K562 (cell line): ENCODE results near the gene MEF2D. TPM values are rescaled to one million over a fixed set of nuclear protein-coding genes. Genes with fewer than 3 reads are reported as not detected.

Experiments
- ATAC-seq: fragments of 200-7000 bp; cut with Tn5 transposase; 3 replicates; pipeline ENCODE4 v1.9.1; 2020; ENCODE audit warnings: moderate library complexity
- BruUV-seq: library from RNA; stranded (reverse); fragments of 400-500 nt; replicated peaks from 2 replicates; lab custom pipeline; 2021; lab: Mats Ljungman, UMichigan
- CTCF ChIA-PET: fragments of 300-600 bp; formaldehyde crosslinking; extraction: SDS; loops from one replicate; lab custom pipeline; 2021; ENCODE audit warnings: low intra/inter-chr PET ratio; lab: Yijun Ruan, JAX
- POLR2A ChIA-PET: fragments of 300-600, 350-650 bp; sonication (Branson Sonifier 250); formaldehyde crosslinking; extraction: SDS; loops from one replicate; lab custom pipeline; 2021; ENCODE audit warnings: antibody characterized with exemption, inconsistent platforms; lab: Yijun Ruan, JAX
- DNase-seq, 4 experiments: peaks; one replicate each; pipeline versions ENCODE4 v3.0.0 to v3.0.0-alpha.2; 2011 to 2018; ENCODE audit warnings: low spot score in 3 of 4, mixed read lengths in 3 of 4; ENCODE audit errors: extremely low read depth in 1 of 4
- FAIRE-seq: peaks from 2 replicates; lab custom pipeline; 2011; peaks lifted over from hg19 to GRCh38; lab: Jason Lieb, UNC
- H2AFZ ChIP-seq: 2 replicates; pipeline ENCODE4 v1.6.0; 2011; ENCODE audit warnings: low read depth, low read length, control low read depth, inconsistent platforms
- H3K27ac ChIP-seq: fragments of 200-600 bp; 3 replicates; pipeline ENCODE4 v1.8.0; 2011; ENCODE audit warnings: low read depth, mild to moderate bottlenecking, control low read depth, inconsistent platforms, low read length, moderate library complexity, mixed read lengths; ENCODE audit errors: extremely low read depth
- H3K27me3 ChIP-seq, 2 experiments: fragments of 300-600 bp in 1 of 2; 2 replicates in 1 of 2; 3 replicates in 1 of 2; pipeline versions ENCODE4 v1.6.0 to v1.8.0; 2011; ENCODE audit warnings: inconsistent platforms in 2 of 2, low read length in 2 of 2, mild to moderate bottlenecking in 1 of 2, mixed read lengths in 1 of 2, moderate library complexity in 1 of 2; ENCODE audit not compliant: control insufficient read depth in 2 of 2, insufficient read depth in 2 of 2
- H3K36me3 ChIP-seq: fragments of 300-600 bp; 3 replicates; pipeline ENCODE4 v1.8.0; 2011; ENCODE audit warnings: mild to moderate bottlenecking, low read length, inconsistent platforms; ENCODE audit not compliant: control insufficient read depth, insufficient read depth
- H3K4me1 ChIP-seq, 2 experiments: fragments of 200-600 bp in 1 of 2; replicated peaks in 1 of 2; 2 replicates in 1 of 2; 3 replicates in 1 of 2; pipeline versions ENCODE4 v1.5.1 to v1.8.0; 2011; ENCODE audit warnings: inconsistent platforms in 2 of 2, low read length in 2 of 2, mild to moderate bottlenecking in 1 of 2, mixed read lengths in 1 of 2, moderate library complexity in 1 of 2; ENCODE audit not compliant: control insufficient read depth in 2 of 2, insufficient read depth in 2 of 2
- H3K4me2 ChIP-seq: 2 replicates; pipeline ENCODE4 v1.6.1; 2011; ENCODE audit warnings: low read length, control low read depth, inconsistent platforms, mixed read lengths; ENCODE audit not compliant: insufficient read depth
- H3K4me3 ChIP-seq: fragments of 200-600 bp; sonication (generic), shearing (Covaris generic); 2 replicates; pipeline ENCODE4 v1.5.1; 2016; ENCODE audit warnings: control low read depth, inconsistent platforms
- H3K79me2 ChIP-seq: fragments of 200-600 bp; 3 replicates; pipeline ENCODE4 v1.8.0; 2011; ENCODE audit warnings: low read length, inconsistent platforms; ENCODE audit not compliant: control insufficient read depth, insufficient read depth
- H3K9ac ChIP-seq, 2 experiments: 2 replicates each; pipeline versions ENCODE4 v1.6.0 to v1.6.1; 2011; ENCODE audit warnings: low read depth in 2 of 2, low read length in 2 of 2, control low read depth in 1 of 2, inconsistent platforms in 1 of 2, mild to moderate bottlenecking in 1 of 2, mixed read lengths in 1 of 2; ENCODE audit not compliant: insufficient read depth in 1 of 2
- H3K9me1 ChIP-seq: one replicate; pipeline ENCODE4 v1.6.0; 2011; ENCODE audit warnings: inconsistent platforms, mild to moderate bottlenecking, low read length, moderate library complexity; ENCODE audit not compliant: control insufficient read depth, insufficient read depth
- H3K9me3 ChIP-seq: replicated peaks from 2 replicates; pipeline ENCODE4 v1.5.1; 2011; ENCODE audit warnings: low read depth, low read length, inconsistent platforms; ENCODE audit not compliant: control insufficient read depth, insufficient read depth
- H4K20me1 ChIP-seq: replicated peaks from 2 replicates; pipeline ENCODE4 v1.6.1; 2011; ENCODE audit warnings: low read length, inconsistent platforms, mixed read lengths; ENCODE audit not compliant: control insufficient read depth, insufficient read depth
- BCOR ChIP-seq: fragments of 450-650 bp; IDR thresholded peaks from 2 replicates; pipeline ENCODE4 v1.6.1; 2016
- CEBPB ChIP-seq: fragments of 450-650 bp; IDR thresholded peaks from 2 replicates; pipeline ENCODE4 v1.6.1; 2016; ENCODE audit warnings: missing genetic modification characterization, missing compliant biosample characterization
- CHD2 ChIP-seq: IDR thresholded peaks from 2 replicates; pipeline ENCODE4 v1.6.1; 2011; ENCODE audit warnings: low read depth, low read length
- HNRNPLL ChIP-seq: fragments of 200-400 bp; formaldehyde crosslinking; IDR thresholded peaks from 2 replicates; pipeline ENCODE4 v1.6.1; 2017; ENCODE audit warnings: low read length, low read depth, mild to moderate bottlenecking; ENCODE audit not compliant: poor library complexity, severe bottlenecking
- JUND ChIP-seq, 2 experiments: IDR thresholded peaks; 2 replicates in 1 of 2; 3 replicates in 1 of 2; pipeline ENCODE4 v1.6.1; 2011; ENCODE audit warnings: borderline replicate concordance in 2 of 2, low read depth in 2 of 2, low read length in 2 of 2, improper control_type of control experiment in 1 of 2, missing biosample characterization in 1 of 2, missing genetic modification characterization in 1 of 2, missing genetic modification reagents in 1 of 2
- MECOM ChIP-seq: fragments of 250-450 bp; sonication (Bioruptor Pico); IDR thresholded peaks from 2 replicates; pipeline ENCODE4 v1.8.0; 2022; ENCODE audit warnings: inconsistent platforms
- PML ChIP-seq: IDR thresholded peaks from 2 replicates; pipeline ENCODE4 v1.6.1; 2012; ENCODE audit warnings: low read length, inconsistent platforms
- RNF2 ChIP-seq: sonication (generic); IDR thresholded peaks from 2 replicates; pipeline ENCODE4 v1.6.1; 2016
- SMARCE1 ChIP-seq: fragments of 450-650 bp; IDR thresholded peaks from 2 replicates; pipeline ENCODE4 v1.7.1; 2016; ENCODE audit warnings: mild to moderate bottlenecking
- STAG1 ChIP-seq: sonication (generic); formaldehyde crosslinking; IDR thresholded peaks from 2 replicates; pipeline ENCODE4 v1.5.0; 2020; ENCODE audit warnings: missing genetic modification reagents, borderline replicate concordance
- ZBTB7A ChIP-seq: IDR thresholded peaks from 2 replicates; pipeline ENCODE4 v1.6.1; 2011; ENCODE audit warnings: low read depth, mild to moderate bottlenecking, low read length, moderate library complexity, borderline replicate concordance; ENCODE audit not compliant: control insufficient read depth
- ZNF589 ChIP-seq: fragments of 200-800 bp; sonication (Bioruptor generic); IDR thresholded peaks from 2 replicates; pipeline ENCODE4 v1.6.1; 2016; ENCODE audit warnings: low read depth, missing genetic modification characterization, missing compliant biosample characterization
- ZNF699 ChIP-seq: fragments of 250-450 bp; sonication (Bioruptor Pico); IDR thresholded peaks from 2 replicates; pipeline ENCODE4 v1.8.0; 2021; ENCODE audit warnings: mild to moderate bottlenecking, moderate library complexity; ENCODE audit not compliant: insufficient replicate concordance
- ZNF740 ChIP-seq, 3 experiments: fragments of 200-800 bp in 1 of 3; sonication (Bioruptor generic) in 1 of 3; sonication (generic) in 1 of 3; formaldehyde crosslinking in 1 of 3; IDR thresholded peaks; 2 replicates each; pipeline versions ENCODE4 v1.6.1 to v1.8.0; 2016 to 2022; ENCODE audit warnings: mild to moderate bottlenecking in 2 of 3, missing compliant biosample characterization in 2 of 3, missing genetic modification characterization in 2 of 3, missing genetic modification reagents in 1 of 3
- WGBS: fragments of 100-300 bp; shearing (Covaris generic); methylation state at CpG from one replicate; pipeline ENCODE4 v1.1.6; 2016; ENCODE audit warnings: low coverage, mixed read lengths; ENCODE audit not compliant: insufficient coverage; ENCODE audit errors: missing lambda C conversion rate; 5-methylcytosine and 5-hydroxymethylcytosine counted together
- in situ Hi-C: fragments of 300-500 bp; cut with MboI; formaldehyde crosslinking; loops from 4 replicates; pipeline ENCODE4 v1.15.0; 2018; ENCODE audit warnings: inconsistent platforms, mixed read lengths
- intact Hi-C: fragments of 100-400 bp; cut with micrococcal nuclease; formaldehyde crosslinking; loops from 2 replicates; pipeline ENCODE4 v1.14.2; 2022
- polyA plus RNA-seq, 8 experiments: library from polyadenylated mRNA; depleted of rRNA in 4 of 8; stranded (reverse) in 5 of 8; unstranded in 3 of 8; fragments of >200 nt; fragmentation: Nextera tagmentation in 2 of 8; fragmentation: Illumina TruSeq in 1 of 8; extraction: Ambion mirVana in 2 of 8; extraction: Trizol in 1 of 8; gene quantifications; 2 replicates each; pipeline versions ENCODE4 v1.2.1 to v1.2.3, GENCODE V29; 2011 to 2014; ENCODE audit warnings: inconsistent platforms in 1 of 8, missing spikeins in 1 of 8
- total RNA-seq, 7 experiments: library from RNA; depleted of rRNA in 6 of 7; stranded (reverse); fragments of >200 nt in 6 of 7; fragmentation: Illumina TruSeq in 2 of 7; extraction: Trizol in 2 of 7; gene quantifications; 2 replicates each; pipeline versions ENCODE4 v1.2.1 to v1.2.3, GENCODE V29; 2011 to 2021; ENCODE audit warnings: low replicate concordance in 1 of 7
- TF ChIP-seq, protein P1 (sequence below): fragments of 200-800 bp; sonication (Bioruptor generic); IDR thresholded peaks from 2 replicates; pipeline ENCODE4 v1.6.1; 2017; ENCODE audit warnings: missing genetic modification characterization, missing compliant biosample characterization
- TF ChIP-seq, protein P2 (sequence below): sonication (generic); IDR thresholded peaks from 2 replicates; pipeline ENCODE4 v1.6.1; 2016
- TF ChIP-seq, protein P3 (sequence below): sonication (generic); formaldehyde crosslinking; IDR thresholded peaks from 2 replicates; pipeline ENCODE4 v1.9.0; 2022; ENCODE audit warnings: mild to moderate bottlenecking, missing genetic modification reagents

Gene MEF2D
- total and polyA plus RNA-seq, 9 of the 15 experiments (the other 6 are each of a cell fraction or from before 2014, with no cell fraction given): 0.10 to 19.5 (median 2.6) TPM

DNA sequence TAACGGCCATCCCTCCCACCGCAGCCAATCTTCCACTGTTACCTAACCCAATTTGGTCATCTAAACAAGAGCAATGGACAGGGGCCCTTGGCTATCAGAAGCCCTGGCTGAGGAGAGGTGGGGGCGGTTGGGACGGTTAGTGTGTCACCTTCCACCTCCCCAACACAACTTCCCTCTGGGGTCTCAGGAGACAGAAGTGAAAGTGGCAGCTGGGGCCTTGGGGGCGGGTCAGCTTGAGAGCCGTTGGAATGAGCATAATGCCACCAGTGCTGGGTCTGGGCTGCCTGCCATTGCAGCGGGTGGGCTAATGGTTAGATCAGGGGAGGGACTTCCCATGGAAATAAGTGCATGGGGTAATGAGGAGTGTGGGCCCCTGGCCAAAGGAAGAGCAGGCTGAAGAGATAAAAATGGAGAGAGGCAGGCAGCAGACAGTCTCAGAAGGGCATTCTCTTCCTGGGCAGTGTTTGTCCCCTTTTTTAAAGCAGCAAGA lies 7.9 kb downstream of the MEF2D start:
- CTCF ChIA-PET: no interaction called here
- in situ Hi-C loops: no loop called here
- POLR2A ChIA-PET: interaction anchor here (0.6 to 7.3 kb wide), 4 partner anchors 8 to 230 kb away, joined by 3 to 62 read pairs (median 5); partner anchors contain the start of gene MEF2D
- peaks cover 78 to 87% of the 10 kb centered on the region in 2 experiments for H3K4me1 ChIP-seq
- H3K27me3 ChIP-seq: no peaks in the 10 kb centered on the region
- no peaks in the 10 kb centered on the region for H3K9me3 ChIP-seq
- peaks cover 10% of the 10 kb centered on the region; the same call in 2 of the 3 replicates for H3K36me3 ChIP-seq
- intact Hi-C loops: no loop called here
- H4K20me1 ChIP-seq: peaks cover 55% of the 10 kb centered on the region
- no peak for FAIRE-seq
- no peak overlapping the region for H3K4me3 ChIP-seq
- peak overlapping the region; percentile 71 for H3K27ac ChIP-seq
- WGBS: 16% methylated on average over 7 of the region's 7 CpGs
- peak overlapping the region; percentile 27 to 72; a peak in 2 of 4 replicates for H3K9ac ChIP-seq
- DNase-seq: peak in 2 of 4 experiments; percentile 48 to 64
- BruUV-seq: no TSS peak
- peaks cover 98% of the 10 kb centered on the region for H3K79me2 ChIP-seq
- no peak overlapping the region for H2AFZ ChIP-seq
- peaks cover 27% of the 10 kb centered on the region for H3K9me1 ChIP-seq
- H3K4me2 ChIP-seq: peak overlapping the region; percentile 45
- peak; percentile 6 for ATAC-seq
- TF ChIP-seq ZNF740 (CRISPR knock-in tag; IDR thresholded peaks at IDR 0.05) (peak; percentile 26; the same call in 1 of the 2 replicates), ZNF740 (tag; IDR thresholded peaks at IDR 0.05) (no peak), STAG1 (CRISPR knock-in tag) (peak; percentile 24; the same call in 1 of the 2 replicates), ZNF699 (CRISPR knock-in tag) (no peak), ZBTB7A (peak; percentile 56; the same call in 1 of the 2 replicates), RNF2 (peak; percentile 50; the same call in 1 of the 2 replicates), HNRNPLL (no peak), PML (no peak), SMARCE1 (no peak), CHD2 (0 out of 2 replicates have a peak, but pooled peaks have one; percentile 6), CEBPB (tag) (0 out of 2 replicates have a peak, but pooled peaks have one; percentile 26), MECOM (CRISPR knock-in tag) (peak; percentile 70), JUND (IDR thresholded peaks at IDR 0.05; ENCODE audit: borderline replicate concordance, low read depth, low read length) (0 out of 2 replicates have a peak, but pooled peaks have one; percentile 1), JUND (tag; IDR thresholded peaks at IDR 0.05; ENCODE audit: borderline replicate concordance, low read depth, low read length) (no peak), ZNF589 (CRISPR knock-in tag) (0 out of 2 replicates have a peak, but pooled peaks have one; percentile 42), BCOR (peak; percentile 66)
- TF ChIP-seq, protein P1, sequence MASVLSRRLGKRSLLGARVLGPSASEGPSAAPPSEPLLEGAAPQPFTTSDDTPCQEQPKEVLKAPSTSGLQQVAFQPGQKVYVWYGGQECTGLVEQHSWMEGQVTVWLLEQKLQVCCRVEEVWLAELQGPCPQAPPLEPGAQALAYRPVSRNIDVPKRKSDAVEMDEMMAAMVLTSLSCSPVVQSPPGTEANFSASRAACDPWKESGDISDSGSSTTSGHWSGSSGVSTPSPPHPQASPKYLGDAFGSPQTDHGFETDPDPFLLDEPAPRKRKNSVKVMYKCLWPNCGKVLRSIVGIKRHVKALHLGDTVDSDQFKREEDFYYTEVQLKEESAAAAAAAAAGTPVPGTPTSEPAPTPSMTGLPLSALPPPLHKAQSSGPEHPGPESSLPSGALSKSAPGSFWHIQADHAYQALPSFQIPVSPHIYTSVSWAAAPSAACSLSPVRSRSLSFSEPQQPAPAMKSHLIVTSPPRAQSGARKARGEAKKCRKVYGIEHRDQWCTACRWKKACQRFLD (CRISPR knock-in tag): peak; percentile 34; the same call in 1 of the 2 replicates
- TF ChIP-seq, protein P2, sequence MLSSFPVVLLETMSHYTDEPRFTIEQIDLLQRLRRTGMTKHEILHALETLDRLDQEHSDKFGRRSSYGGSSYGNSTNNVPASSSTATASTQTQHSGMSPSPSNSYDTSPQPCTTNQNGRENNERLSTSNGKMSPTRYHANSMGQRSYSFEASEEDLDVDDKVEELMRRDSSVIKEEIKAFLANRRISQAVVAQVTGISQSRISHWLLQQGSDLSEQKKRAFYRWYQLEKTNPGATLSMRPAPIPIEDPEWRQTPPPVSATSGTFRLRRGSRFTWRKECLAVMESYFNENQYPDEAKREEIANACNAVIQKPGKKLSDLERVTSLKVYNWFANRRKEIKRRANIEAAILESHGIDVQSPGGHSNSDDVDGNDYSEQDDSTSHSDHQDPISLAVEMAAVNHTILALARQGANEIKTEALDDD: peak; percentile 14; the same call in 1 of the 2 replicates
- TF ChIP-seq, protein P3, sequence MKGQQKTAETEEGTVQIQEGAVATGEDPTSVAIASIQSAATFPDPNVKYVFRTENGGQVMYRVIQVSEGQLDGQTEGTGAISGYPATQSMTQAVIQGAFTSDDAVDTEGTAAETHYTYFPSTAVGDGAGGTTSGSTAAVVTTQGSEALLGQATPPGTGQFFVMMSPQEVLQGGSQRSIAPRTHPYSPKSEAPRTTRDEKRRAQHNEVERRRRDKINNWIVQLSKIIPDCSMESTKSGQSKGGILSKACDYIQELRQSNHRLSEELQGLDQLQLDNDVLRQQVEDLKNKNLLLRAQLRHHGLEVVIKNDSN (CRISPR knock-in tag): peak; percentile 16; the same call in 1 of the 2 replicates
